Astrocyte (in vitro differentiated cells and primary cell): ENCODE measurements around the gene HCN3. TPM values are rescaled to one million over a fixed set of nuclear protein-coding genes. Genes with fewer than 3 reads are reported as not detected.

ENCODE experiments used
- DNase-seq: peaks from one replicate; pipeline ENCODE4 v3.0.0-alpha.2; 2010; ENCODE audit warnings: low read depth
- FAIRE-seq: peaks from 2 replicates; lab custom pipeline; 2011; peaks lifted over from hg19 to GRCh38; lab: Jason Lieb, UNC
- H2AFZ ChIP-seq: 2 replicates; pipeline ENCODE4 v1.6.0; 2012; ENCODE audit warnings: low read depth, low read length, inconsistent platforms
- H3K27ac ChIP-seq: 2 replicates; pipeline ENCODE4 v1.5.1; 2011; ENCODE audit warnings: low read depth, low read length, inconsistent platforms
- H3K27me3 ChIP-seq: 2 replicates; pipeline ENCODE4 v1.6.0; 2011; ENCODE audit warnings: low read length, inconsistent platforms; ENCODE audit not compliant: insufficient read depth
- H3K36me3 ChIP-seq: 2 replicates; pipeline ENCODE4 v1.5.1; 2011; ENCODE audit warnings: low read length, inconsistent platforms; ENCODE audit not compliant: insufficient read depth
- H3K4me1 ChIP-seq: 2 replicates; pipeline ENCODE4 v1.5.1; 2011; ENCODE audit warnings: low read length, inconsistent platforms; ENCODE audit not compliant: insufficient read depth
- H3K4me2 ChIP-seq: 2 replicates; pipeline ENCODE4 v1.6.0; 2012; ENCODE audit warnings: low read length, inconsistent platforms
- H3K4me3 ChIP-seq: 2 replicates; pipeline ENCODE4 v1.5.1; 2011; ENCODE audit warnings: low read depth, mild to moderate bottlenecking, low read length, inconsistent platforms; ENCODE audit not compliant: insufficient read depth
- H3K79me2 ChIP-seq: 2 replicates; pipeline ENCODE4 v1.6.0; 2012; ENCODE audit warnings: mild to moderate bottlenecking, low read length, inconsistent platforms; ENCODE audit not compliant: insufficient read depth
- H3K9ac ChIP-seq: 2 replicates; pipeline ENCODE4 v1.6.0; 2012; ENCODE audit warnings: mild to moderate bottlenecking, low read length, inconsistent platforms
- H3K9me3 ChIP-seq: 2 replicates; pipeline ENCODE4 v1.5.1; 2012; ENCODE audit warnings: low read depth, mild to moderate bottlenecking, low read length, inconsistent platforms; ENCODE audit not compliant: insufficient read depth
- H4K20me1 ChIP-seq: 2 replicates; pipeline ENCODE4 v1.6.0; 2012; ENCODE audit warnings: low read length, inconsistent platforms; ENCODE audit not compliant: insufficient read depth
- H3K27ac Mint-ChIP-seq: one replicate; pipeline ENCODE4 v1.8.0; 2021; ENCODE audit warnings: mild to moderate bottlenecking, mixed read lengths; ENCODE audit not compliant: unreplicated experiment
- H3K27me3 Mint-ChIP-seq: one replicate; pipeline ENCODE4 v1.8.0; 2021; ENCODE audit warnings: low read depth, mixed read lengths; ENCODE audit not compliant: unreplicated experiment
- H3K36me3 Mint-ChIP-seq: one replicate; pipeline ENCODE4 v1.8.0; 2021; ENCODE audit warnings: low read depth, mixed read lengths; ENCODE audit not compliant: unreplicated experiment
- H3K4me1 Mint-ChIP-seq: one replicate; pipeline ENCODE4 v1.8.0; 2021; ENCODE audit warnings: low read depth, mixed read lengths; ENCODE audit not compliant: unreplicated experiment
- H3K4me3 Mint-ChIP-seq: one replicate; pipeline ENCODE4 v1.8.0; 2021; ENCODE audit warnings: mild to moderate bottlenecking, moderate library complexity, mixed read lengths; ENCODE audit not compliant: unreplicated experiment
- H3K9me3 Mint-ChIP-seq: one replicate; pipeline ENCODE4 v1.8.0; 2021; ENCODE audit warnings: mild to moderate bottlenecking, mixed read lengths; ENCODE audit not compliant: unreplicated experiment
- CTCF ChIP-seq: IDR thresholded peaks from 2 replicates; pipeline ENCODE4 v1.5.1; 2011; ENCODE audit warnings: low read depth, mild to moderate bottlenecking, inconsistent platforms, low read length, moderate library complexity; ENCODE audit not compliant: insufficient read depth
- EZH2 ChIP-seq: IDR thresholded peaks from 2 replicates; pipeline ENCODE4 v1.6.1; 2012; ENCODE audit warnings: mild to moderate bottlenecking, low read length, inconsistent platforms; ENCODE audit not compliant: insufficient read depth
- total RNA-seq: library from RNA; stranded (reverse); gene quantifications from 2 replicates; pipeline ENCODE4 v1.2.1, GENCODE V29; 2021

HCN3 gene
- total RNA-seq, 1 donor from 2014 or later, result 3.6 TPM

DNA sequence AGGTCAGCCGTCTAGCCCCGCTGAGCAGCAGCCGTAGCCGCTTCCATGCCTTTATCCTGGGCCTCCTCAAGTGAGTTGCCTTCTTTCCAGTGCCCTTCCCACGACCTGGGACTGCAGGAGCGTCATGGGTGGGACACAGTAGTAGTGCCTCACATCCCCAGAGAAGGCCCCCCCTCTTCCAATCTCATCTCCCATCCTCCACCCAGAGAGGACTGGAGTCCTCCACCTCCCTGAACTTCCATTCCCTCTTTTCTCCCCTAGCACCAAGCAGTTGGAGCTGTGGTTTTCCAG lies 48.3 kb downstream of the HCN3 start:
- Histone ChIP-seq H4K20me1 (peaks cover 47% of the 10 kb centered on the region), H3K4me2 (peak overlapping the region; percentile 99), H3K9ac (peak overlapping the region; percentile 85), H3K27ac (peak overlapping the region; percentile 5), H3K36me3 (peaks cover 6% of the 10 kb centered on the region), H3K27me3 (no peaks in the 10 kb centered on the region), H3K79me2 (peaks cover 40% of the 10 kb centered on the region), H3K4me3 (peak overlapping the region; percentile 80), H3K4me1 (peaks cover 29% of the 10 kb centered on the region), H3K9me3 (no peaks in the 10 kb centered on the region), H2AFZ (no peak overlapping the region)
- no peaks in the 10 kb centered on the region for H3K9me3 Mint-ChIP-seq
- H3K27ac Mint-ChIP-seq, result peak overlapping the region; percentile 58
- no peak for TF ChIP-seq EZH2
- no peak for TF ChIP-seq CTCF
- no peaks in the 10 kb centered on the region for H3K27me3 Mint-ChIP-seq
- peak overlapping the region; percentile 91 for H3K4me3 Mint-ChIP-seq
- peaks cover 14% of the 10 kb centered on the region for H3K4me1 Mint-ChIP-seq
- DNase-seq, result no peak
- no peak for FAIRE-seq
- peaks cover 8% of the 10 kb centered on the region for H3K36me3 Mint-ChIP-seq

DNA sequence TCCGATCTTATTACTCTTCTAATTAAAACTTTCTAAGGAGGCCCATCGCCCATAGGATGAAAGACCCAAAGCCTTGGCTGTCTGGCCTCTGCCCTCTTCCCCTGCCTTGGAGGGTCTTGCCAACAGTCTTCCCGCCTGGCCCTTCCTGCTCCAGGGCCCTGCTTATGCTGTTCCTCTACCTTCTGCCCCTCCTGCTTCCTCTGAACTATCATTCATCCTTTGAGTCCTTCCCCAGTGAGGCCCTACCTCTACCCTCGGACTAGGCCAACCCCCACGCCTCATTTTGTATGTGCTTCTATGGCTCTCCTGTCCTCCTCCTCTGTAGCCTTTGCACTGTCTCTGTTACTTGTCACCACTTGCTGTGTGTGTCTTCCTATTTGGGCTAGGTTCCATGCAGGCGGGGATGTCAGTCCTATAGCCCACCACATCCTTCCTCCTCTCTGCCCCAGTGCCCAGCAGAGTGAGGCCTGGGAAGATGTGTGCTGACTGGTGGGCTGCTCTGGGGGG lies 48.8 kb downstream of the HCN3 start:
- no peak overlapping the region for H2AFZ ChIP-seq
- peaks cover 36% of the 10 kb centered on the region for H3K79me2 ChIP-seq
- Mint-ChIP-seq H3K9me3 (no peaks in the 10 kb centered on the region), H3K27me3 (no peaks in the 10 kb centered on the region), H3K27ac (peak overlapping the region; percentile 68), H3K36me3 (peaks cover 8% of the 10 kb centered on the region), H3K4me3 (peak overlapping the region; percentile 91), H3K4me1 (peaks cover 14% of the 10 kb centered on the region)
- FAIRE-seq, result no peak
- H3K27ac ChIP-seq, result no peak overlapping the region
- TF ChIP-seq EZH2 (no peak), CTCF (no peak)
- peaks cover 11% of the 10 kb centered on the region for H3K36me3 ChIP-seq
- H3K27me3 ChIP-seq, result no peaks in the 10 kb centered on the region
- no peaks in the 10 kb centered on the region for H3K9me3 ChIP-seq
- peak overlapping the region; percentile 99 for H3K4me2 ChIP-seq
- DNase-seq, result no peak
- H4K20me1 ChIP-seq, result peaks cover 47% of the 10 kb centered on the region
- peaks cover 23% of the 10 kb centered on the region for H3K4me1 ChIP-seq
- H3K4me3 ChIP-seq, result no peak overlapping the region
- H3K9ac ChIP-seq, result peak overlapping the region; percentile 85

GRCh38 chr1:155326631-155327037 lies 49.4 kb downstream of the HCN3 start:
- Histone ChIP-seq H2AFZ (no peak overlapping the region), H3K79me2 (peaks cover 31% of the 10 kb centered on the region), H4K20me1 (peaks cover 43% of the 10 kb centered on the region), H3K9me3 (no peaks in the 10 kb centered on the region), H3K9ac (no peak overlapping the region), H3K27ac (no peak overlapping the region), H3K4me1 (peaks cover 18% of the 10 kb centered on the region), H3K27me3 (no peaks in the 10 kb centered on the region), H3K4me2 (no peak overlapping the region), H3K36me3 (peaks cover 16% of the 10 kb centered on the region), H3K4me3 (no peak overlapping the region)
- peaks cover 11% of the 10 kb centered on the region for H3K4me1 Mint-ChIP-seq
- FAIRE-seq (no peak), DNase-seq (no peak)
- H3K9me3 Mint-ChIP-seq, result no peaks in the 10 kb centered on the region
- H3K27me3 Mint-ChIP-seq, result no peaks in the 10 kb centered on the region
- TF ChIP-seq EZH2 (no peak), CTCF (no peak)
- no peak overlapping the region for H3K4me3 Mint-ChIP-seq
- H3K27ac Mint-ChIP-seq, result no peak overlapping the region
- H3K36me3 Mint-ChIP-seq, result peaks cover 10% of the 10 kb centered on the region
